Keratinocyte (primary cell): ENCODE results near the gene NCOR1. TPM values are rescaled to one million over a fixed set of nuclear protein-coding genes. Genes with fewer than 3 reads are reported as not detected.

Source experiments
- DNase-seq: peaks from one replicate; pipeline ENCODE4 v3.0.0-alpha.2; 2011; ENCODE audit warnings: low read depth, missing footprints, low spot score
- FAIRE-seq: peaks from 2 replicates; lab custom pipeline; 2011; peaks lifted over from hg19 to GRCh38; lab: Jason Lieb, UNC
- H2AFZ ChIP-seq: 2 replicates; pipeline ENCODE4 v1.6.0; 2012; ENCODE audit warnings: low read length, control low read depth, inconsistent platforms; ENCODE audit not compliant: control insufficient read depth
- H3K27ac ChIP-seq: 2 replicates; pipeline ENCODE4 v1.5.1; 2011; ENCODE audit warnings: low read length; ENCODE audit not compliant: control insufficient read depth, insufficient read depth
- H3K27me3 ChIP-seq: 3 replicates; pipeline ENCODE4 v1.6.0; 2011; ENCODE audit warnings: low read length; ENCODE audit not compliant: control insufficient read depth, insufficient read depth; ENCODE audit errors: extremely low read depth
- H3K36me3 ChIP-seq, 2 experiments: 2 replicates in 1 of 2; 3 replicates in 1 of 2; pipeline ENCODE4 v1.5.1; 2011; ENCODE audit warnings: low read length in 2 of 2, mild to moderate bottlenecking in 1 of 2; ENCODE audit not compliant: control insufficient read depth in 2 of 2, insufficient read depth in 2 of 2; ENCODE audit errors: extremely low read depth in 1 of 2
- H3K4me1 ChIP-seq: 3 replicates; pipeline ENCODE4 v1.5.1; 2011; ENCODE audit warnings: low read length; ENCODE audit not compliant: control insufficient read depth, insufficient read depth; ENCODE audit errors: extremely low read depth
- H3K4me2 ChIP-seq: 3 replicates; pipeline ENCODE4 v1.6.0; 2011; ENCODE audit warnings: low read depth, low read length; ENCODE audit not compliant: control insufficient read depth, insufficient read depth; ENCODE audit errors: extremely low read depth
- H3K4me3 ChIP-seq, 3 experiments: fragments of 200-600 bp in 1 of 3; sonication (generic) in 1 of 3; 2 replicates in 2 of 3; 3 replicates in 1 of 3; pipeline ENCODE4 v1.5.1; 2011 to 2016; ENCODE audit warnings: low read length in 3 of 3, mild to moderate bottlenecking in 3 of 3, control low read depth in 2 of 3, inconsistent platforms in 1 of 3, low read depth in 1 of 3, mixed read lengths in 1 of 3, mixed run types in 1 of 3, moderate library complexity in 1 of 3; ENCODE audit not compliant: control insufficient read depth in 2 of 3, insufficient read depth in 2 of 3; ENCODE audit errors: extremely low read depth in 1 of 3
- H3K79me2 ChIP-seq: 2 replicates; pipeline ENCODE4 v1.6.0; 2012; ENCODE audit warnings: low read length; ENCODE audit not compliant: control insufficient read depth, insufficient read depth
- H3K9ac ChIP-seq: 3 replicates; pipeline ENCODE4 v1.6.0; 2011; ENCODE audit warnings: low read length; ENCODE audit not compliant: control insufficient read depth, insufficient read depth; ENCODE audit errors: extremely low read depth
- H3K9me1 ChIP-seq: 3 replicates; pipeline ENCODE4 v1.6.0; 2011; ENCODE audit warnings: low read length; ENCODE audit not compliant: control insufficient read depth, insufficient read depth; ENCODE audit errors: extremely low read depth
- H3K9me3 ChIP-seq: 2 replicates; pipeline ENCODE4 v1.5.1; 2012; ENCODE audit warnings: low read depth, low read length; ENCODE audit not compliant: control insufficient read depth
- H4K20me1 ChIP-seq: 3 replicates; pipeline ENCODE4 v1.6.0; 2011; ENCODE audit warnings: low read length; ENCODE audit not compliant: control insufficient read depth, insufficient read depth; ENCODE audit errors: extremely low read depth
- CTCF ChIP-seq, 3 experiments: IDR thresholded peaks in 1 of 3; conservative IDR thresholded peaks in 1 of 3; optimal IDR thresholded peaks in 1 of 3; 2 replicates in 2 of 3; 3 replicates in 1 of 3; pipeline versions ENCODE3 to v1.5.1; 2011; ENCODE audit warnings: low read length in 3 of 3, mild to moderate bottlenecking in 3 of 3, moderate library complexity in 2 of 3, control low read depth in 1 of 3, inconsistent platforms in 1 of 3; ENCODE audit not compliant: insufficient read depth in 2 of 3; ENCODE audit errors: extremely low read depth in 1 of 3
- EZH2 ChIP-seq: IDR thresholded peaks from one replicate; pipeline ENCODE4 v1.6.1; 2012; ENCODE audit warnings: inconsistent platforms, mild to moderate bottlenecking, low read length, moderate library complexity
- dilution Hi-C: fragments of 300-500 bp; cut with MboI; formaldehyde crosslinking; loops from one replicate; pipeline ENCODE4 v1.7.0; 2020; ENCODE audit warnings: low sequenced_read_pairs; ENCODE audit not compliant: extremely low pct_ligation_motif_present
- polyA plus RNA-seq, 5 experiments: library from polyadenylated mRNA; depleted of rRNA in 3 of 5; stranded (reverse) in 3 of 5; stranded (forward) in 1 of 5; unstranded in 1 of 5; fragments of >200 nt; gene quantifications; 1 replicate in 1 of 5; 2 replicates in 3 of 5; 3 replicates in 1 of 5; pipeline versions ENCODE4 v1.2.1 to v1.2.3, GENCODE V29; 2011 to 2012; ENCODE audit warnings: missing spikeins in 2 of 5, low read depth in 1 of 5, low replicate concordance in 1 of 5

Gene NCOR1
- polyA plus RNA-seq, 1 donor (not counting 4 experiments of a cell fraction or from before 2014, with no cell fraction given) = 59.8 TPM

DNA sequence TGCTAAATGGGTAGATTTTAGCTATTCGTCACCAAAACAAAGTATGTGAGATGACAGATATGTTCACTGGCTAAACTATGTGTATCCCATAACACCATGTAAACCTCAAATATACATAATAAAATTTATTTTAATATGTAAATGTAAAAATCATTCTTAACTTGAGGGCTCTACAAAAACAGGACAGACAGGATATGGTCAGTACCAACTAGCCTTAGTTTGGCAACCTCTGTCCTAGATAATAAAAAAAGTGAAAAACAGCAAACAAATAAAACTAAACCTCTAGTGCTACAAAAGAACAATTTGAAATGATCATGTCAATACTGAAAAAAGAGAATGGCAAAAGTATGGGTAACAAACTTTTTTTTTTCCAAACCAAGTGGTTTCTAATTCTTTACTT, 33.8 kb downstream of the NCOR1 start:
- H3K4me1 ChIP-seq = peaks cover 3% of the 10 kb centered on the region
- DNase-seq = no peak
- H3K36me3 ChIP-seq = peaks cover 3 to 4% of the 10 kb centered on the region in 2 experiments
- no peak overlapping the region for H2AFZ ChIP-seq
- TF ChIP-seq CTCF (optimal IDR thresholded peaks at IDR 0.05 in 1 of 3, IDR thresholded peaks at IDR 0.05 in 1 of 3, conservative IDR thresholded peaks at IDR 0.05 in 1 of 3; ENCODE audit: extremely low read depth in 1 of 3, insufficient read depth in 2 of 3, low read length in 3 of 3) (no peak), EZH2 (no peak)
- no peaks in the 10 kb centered on the region for H4K20me1 ChIP-seq
- H3K4me3 ChIP-seq = no peak overlapping the region
- dilution Hi-C loops = no loop called here
- no peaks in the 10 kb centered on the region for H3K9me3 ChIP-seq
- no peaks in the 10 kb centered on the region for H3K9me1 ChIP-seq
- H3K4me2 ChIP-seq = no peak overlapping the region
- peaks cover 65% of the 10 kb centered on the region for H3K79me2 ChIP-seq
- no peak overlapping the region for H3K27ac ChIP-seq
- FAIRE-seq = no peak
- H3K27me3 ChIP-seq = no peaks in the 10 kb centered on the region
- H3K9ac ChIP-seq = no peak overlapping the region

DNA sequence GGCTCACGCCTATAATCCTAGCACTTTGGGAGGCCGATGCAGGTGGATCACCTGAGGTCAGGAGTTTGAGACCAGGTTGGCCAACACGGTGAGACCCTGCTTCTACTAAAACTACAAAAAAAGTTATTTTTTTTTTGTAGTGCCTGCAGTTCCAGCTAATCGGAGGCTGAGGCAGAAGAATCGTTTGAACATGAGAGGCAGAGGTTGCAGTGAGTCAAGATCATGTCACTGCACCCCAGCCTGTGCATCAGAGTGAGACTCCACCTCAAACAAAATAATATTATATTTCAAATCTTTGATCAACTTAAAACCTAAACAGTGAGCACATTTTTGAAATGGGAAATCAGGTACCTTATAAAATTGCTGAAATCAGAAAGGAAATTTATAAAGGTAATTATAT, 36.5 kb downstream of the NCOR1 start:
- Histone ChIP-seq H2AFZ (no peak overlapping the region), H3K36me3 (peaks cover 1 to 3% of the 10 kb centered on the region in 2 experiments), H3K27ac (no peak overlapping the region), H4K20me1 (no peaks in the 10 kb centered on the region), H3K79me2 (peaks cover 70% of the 10 kb centered on the region), H3K27me3 (no peaks in the 10 kb centered on the region), H3K9ac (no peak overlapping the region), H3K9me3 (no peaks in the 10 kb centered on the region), H3K4me3 (no peak overlapping the region), H3K4me2 (no peak overlapping the region), H3K9me1 (no peaks in the 10 kb centered on the region), H3K4me1 (peaks cover 3% of the 10 kb centered on the region)
- DNase-seq (no peak), FAIRE-seq (no peak)
- dilution Hi-C loops = no loop called here
- TF ChIP-seq EZH2 = no peak
- no peak for TF ChIP-seq CTCF (optimal IDR thresholded peaks at IDR 0.05 in 1 of 3, IDR thresholded peaks at IDR 0.05 in 1 of 3, conservative IDR thresholded peaks at IDR 0.05 in 1 of 3; ENCODE audit: extremely low read depth in 1 of 3, insufficient read depth in 2 of 3, low read length in 3 of 3)
